Neural cell (in vitro differentiated cells): ENCODE measurements around the gene NFE2L1. TPM values are rescaled to one million over a fixed set of nuclear protein-coding genes. Genes with fewer than 3 reads are reported as not detected.

ENCODE experiments used
- H2AFZ ChIP-seq: fragments of 200-600, 300-800 bp; sonication (generic), shearing (Covaris generic); 2 replicates; pipeline ENCODE4 v1.6.0; 2014; ENCODE audit warnings: low read depth, mild to moderate bottlenecking, antibody characterized with exemption, low read length, moderate library complexity
- H3F3A ChIP-seq: fragments of 200-600 bp; shearing (Covaris generic); 2 replicates; pipeline ENCODE4 v1.6.1; 2016; ENCODE audit warnings: mild to moderate bottlenecking, moderate library complexity, mixed read lengths, antibody characterized with exemption, low read length; ENCODE audit not compliant: insufficient read depth, poor library complexity, severe bottlenecking
- H3K27ac ChIP-seq: fragments of 200-600, 300-800 bp; sonication (generic), shearing (Covaris generic); 2 replicates; pipeline ENCODE4 v1.5.1; 2014; ENCODE audit warnings: mild to moderate bottlenecking, low read length, moderate library complexity
- H3K27me3 ChIP-seq: fragments of 300-800, 200-600 bp; sonication (generic), shearing (Covaris generic); 2 replicates; pipeline ENCODE4 v1.6.0; 2014; ENCODE audit warnings: mild to moderate bottlenecking, low read depth, low read length, moderate library complexity; ENCODE audit not compliant: insufficient read depth
- H3K36me3 ChIP-seq: fragments of 300-800, 200-600 bp; sonication (generic), shearing (Covaris generic); 2 replicates; pipeline ENCODE4 v1.5.1; 2014; ENCODE audit warnings: mild to moderate bottlenecking, antibody characterized with exemption, low read length, moderate library complexity; ENCODE audit not compliant: insufficient read depth
- H3K4me2 ChIP-seq: fragments of 300-800, 200-600 bp; sonication (generic), shearing (Covaris generic); 2 replicates; pipeline ENCODE4 v1.6.0; 2014; ENCODE audit warnings: mild to moderate bottlenecking, low read length
- H3K4me3 ChIP-seq: fragments of 300-800, 200-600 bp; sonication (generic), shearing (Covaris generic); 2 replicates; pipeline ENCODE4 v1.5.1; 2014; ENCODE audit warnings: mild to moderate bottlenecking, low read length, moderate library complexity
- H3K79me2 ChIP-seq: fragments of 200-600 bp; shearing (Covaris generic); replicated peaks from 2 replicates; pipeline ENCODE4 v1.6.0; 2014; ENCODE audit warnings: mild to moderate bottlenecking, low read length, moderate library complexity; ENCODE audit not compliant: insufficient read depth
- H3K9ac ChIP-seq: fragments of 300-800, 200-600 bp; sonication (generic), shearing (Covaris generic); 2 replicates; pipeline ENCODE4 v1.6.1; 2016; ENCODE audit warnings: mild to moderate bottlenecking, low read length, mixed read lengths
- H3K9me2 ChIP-seq: fragments of 200-600 bp; shearing (Covaris generic); 2 replicates; pipeline ENCODE4 v1.6.1; 2016; ENCODE audit warnings: mild to moderate bottlenecking, low read length, mixed read lengths; ENCODE audit not compliant: insufficient read depth
- H3K9me3 ChIP-seq: fragments of 200-600, 300-800 bp; sonication (generic), shearing (Covaris generic); 2 replicates; pipeline ENCODE4 v1.6.1; 2016; ENCODE audit warnings: mild to moderate bottlenecking, mixed run types, low read length, moderate library complexity, mixed read lengths
- H4K20me1 ChIP-seq: fragments of 200-600 bp; shearing (Covaris generic); 2 replicates; pipeline ENCODE4 v1.6.1; 2016; ENCODE audit warnings: mild to moderate bottlenecking, mixed run types; ENCODE audit not compliant: insufficient read depth
- CTCF ChIP-seq: fragments of 450-650 bp; IDR thresholded peaks from 2 replicates; pipeline ENCODE4 v1.5.1; 2014; ENCODE audit warnings: antibody characterized with exemption, mild to moderate bottlenecking, moderate library complexity; ENCODE audit not compliant: poor library complexity, severe bottlenecking
- EP300 ChIP-seq: fragments of 450-650 bp; conservative IDR thresholded peaks from 2 replicates; pipeline ENCODE4 v1.6.1; 2014; ENCODE audit warnings: antibody characterized with exemption, mild to moderate bottlenecking, moderate library complexity; ENCODE audit not compliant: poor library complexity, severe bottlenecking
- EZH2 ChIP-seq: fragments of 200-600, 300-800 bp; shearing (Covaris generic), sonication (generic); IDR thresholded peaks from 2 replicates; pipeline ENCODE4 v1.6.1; 2014; ENCODE audit warnings: antibody characterized with exemption, low read length, borderline replicate concordance, mild to moderate bottlenecking; ENCODE audit not compliant: insufficient read depth, poor library complexity, severe bottlenecking
- MXI1 ChIP-seq: fragments of 450-650 bp; conservative IDR thresholded peaks from 2 replicates; pipeline ENCODE4 v1.6.1; 2014; ENCODE audit warnings: antibody characterized with exemption, mild to moderate bottlenecking; ENCODE audit not compliant: poor library complexity, severe bottlenecking
- POLR2AphosphoS5 ChIP-seq: IDR thresholded peaks from 2 replicates; pipeline ENCODE4 v1.6.1; 2012
- RAD21 ChIP-seq: fragments of 450-650 bp; conservative IDR thresholded peaks from 2 replicates; pipeline ENCODE4 v1.6.1; 2014; ENCODE audit warnings: antibody characterized with exemption, mild to moderate bottlenecking, moderate library complexity
- REST ChIP-seq: IDR thresholded peaks from 2 replicates; pipeline ENCODE4 v1.6.1; 2012; ENCODE audit warnings: borderline replicate concordance
- SMC3 ChIP-seq: fragments of 450-650 bp; conservative IDR thresholded peaks from 2 replicates; pipeline ENCODE4 v1.6.1; 2014; ENCODE audit warnings: antibody characterized with exemption, mild to moderate bottlenecking, moderate library complexity; ENCODE audit not compliant: poor library complexity
- TAF1 ChIP-seq: IDR thresholded peaks from 2 replicates; pipeline ENCODE4 v1.6.1; 2012; ENCODE audit warnings: low read depth
- polyA plus RNA-seq: library from polyadenylated mRNA; depleted of rRNA; stranded (reverse); fragments of >200 nt; gene quantifications from 2 replicates; pipeline ENCODE4 v1.2.3, GENCODE V29; 2014

Gene NFE2L1
- polyA plus RNA-seq, 1 donor from 2014 or later = 48.4 TPM

DNA sequence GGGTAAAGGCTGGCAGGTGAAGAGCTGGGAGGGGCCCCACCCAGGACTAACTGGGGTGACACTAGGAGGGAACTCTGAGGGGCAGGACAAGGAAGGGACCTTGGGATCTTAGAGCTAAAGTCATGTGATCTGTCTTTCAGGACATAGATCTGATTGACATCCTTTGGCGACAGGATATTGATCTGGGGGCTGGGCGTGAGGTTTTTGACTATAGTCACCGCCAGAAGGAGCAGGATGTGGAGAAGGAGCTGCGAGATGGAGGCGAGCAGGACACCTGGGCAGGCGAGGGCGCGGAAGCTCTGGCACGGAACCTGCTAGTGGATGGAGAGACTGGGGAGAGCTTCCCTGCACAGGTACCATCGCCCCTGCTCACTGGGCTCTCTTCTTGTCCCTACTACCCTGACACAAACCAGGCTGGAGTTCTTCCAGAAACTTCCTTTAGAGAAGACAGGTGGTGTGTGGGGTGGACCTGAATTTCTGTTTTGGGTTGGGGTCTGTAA lies 8.1 kb downstream of the NFE2L1 start:
- no peaks in the 10 kb centered on the region for H3K36me3 ChIP-seq
- H3K9me3 ChIP-seq = no peaks in the 10 kb centered on the region
- no peak overlapping the region for H3K4me2 ChIP-seq
- H3K9ac ChIP-seq = no peak overlapping the region
- no peak overlapping the region for H3K27ac ChIP-seq
- no peaks in the 10 kb centered on the region for H3F3A ChIP-seq
- H2AFZ ChIP-seq = no peak overlapping the region
- peak overlapping the region; percentile 85 for H3K4me3 ChIP-seq
- H3K79me2 ChIP-seq = peaks cover 35% of the 10 kb centered on the region
- H3K9me2 ChIP-seq = no peaks in the 10 kb centered on the region
- H3K27me3 ChIP-seq = no peaks in the 10 kb centered on the region
- no peak for TF ChIP-seq SMC3
- TF ChIP-seq RAD21 = no peak
- no peak for TF ChIP-seq EP300
- TF ChIP-seq POLR2AphosphoS5 = no peak
- TF ChIP-seq EZH2 = no peak
- TF ChIP-seq MXI1 = no peak
- no peak for TF ChIP-seq TAF1
- TF ChIP-seq CTCF = no peak
- no peak for TF ChIP-seq REST
- peaks cover 12% of the 10 kb centered on the region for H4K20me1 ChIP-seq

GRCh38 chr17:48056879-48057278 lies 8.7 kb downstream of the NFE2L1 start:
- no peaks in the 10 kb centered on the region for H3K9me2 ChIP-seq
- no peaks in the 10 kb centered on the region for H3K9me3 ChIP-seq
- H3F3A ChIP-seq = no peaks in the 10 kb centered on the region
- no peak overlapping the region for H3K4me2 ChIP-seq
- TF ChIP-seq REST = no peak
- no peak for TF ChIP-seq RAD21
- TF ChIP-seq SMC3 = no peak
- TF ChIP-seq EP300 = no peak
- no peak for TF ChIP-seq EZH2
- no peak for TF ChIP-seq TAF1
- TF ChIP-seq POLR2AphosphoS5 = no peak
- TF ChIP-seq CTCF = no peak
- TF ChIP-seq MXI1 = no peak
- H3K9ac ChIP-seq = no peak overlapping the region
- peak overlapping the region; percentile 85 for H3K4me3 ChIP-seq
- no peak overlapping the region for H2AFZ ChIP-seq
- no peaks in the 10 kb centered on the region for H3K27me3 ChIP-seq
- no peak overlapping the region for H3K27ac ChIP-seq
- H4K20me1 ChIP-seq = peaks cover 12% of the 10 kb centered on the region
- H3K36me3 ChIP-seq = no peaks in the 10 kb centered on the region
- H3K79me2 ChIP-seq = peaks cover 30% of the 10 kb centered on the region
